G401 (cell line): Measurements from ENCODE around the gene GFI1B. TPM values are rescaled to one million over a fixed set of nuclear protein-coding genes. Genes with fewer than 3 reads are reported as not detected.
A peak's percentile ranks its signal among the peaks of the same experiment; 100 is the strongest.
"Not testable (repeated sequence)": the region's sequence is repeated elsewhere in the genome, so short reads cannot be mapped to it uniquely, and the experiment has no call there.

Experiments used
- DNase-seq: peaks from one replicate; pipeline ENCODE4 v3.0.0-alpha.2; 2015; ENCODE audit warnings: low spot score
- in situ Hi-C: cut with HindIII; loops from 2 replicates; pipeline ENCODE4 v1.10.0; 2016; ENCODE audit warnings: low sequenced_read_pairs, mixed read lengths
- total RNA-seq: library from RNA; depleted of rRNA; stranded (reverse); fragments of >200 nt; shearing (Covaris generic); gene quantifications from 2 replicates; pipeline ENCODE4 v1.2.3, GENCODE V29; 2014

Gene GFI1B
- total RNA-seq, 1 experiment from 2014 or later = 1.5 TPM

- DNase-seq = no peak
- in situ Hi-C loops = no loop called here
These were observed 17.5 kb upstream of the GFI1B start for GRCh38 chr9:132961002-132961401.

DNA sequence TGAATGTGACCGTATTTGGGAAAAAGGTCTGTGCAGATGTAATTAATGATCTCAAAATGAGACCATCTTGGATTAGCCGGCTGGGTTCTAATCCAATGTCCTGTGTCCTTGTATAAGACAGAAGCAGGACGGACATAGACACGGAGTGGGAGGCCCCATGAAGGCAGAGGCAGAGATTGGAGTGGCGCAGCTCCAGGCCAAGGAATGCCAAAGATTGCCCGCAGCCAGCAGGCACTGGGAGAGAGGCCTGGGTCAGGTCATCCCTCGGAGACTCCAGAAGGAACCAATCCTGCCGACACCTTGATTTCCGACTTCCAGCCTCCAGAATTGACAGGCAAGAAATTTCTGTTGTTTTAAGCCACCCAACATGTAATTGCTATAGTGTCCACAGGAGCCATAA is 13.0 kb upstream of the GFI1B start:
- DNase-seq = no peak
- in situ Hi-C loops = no loop called here

DNA sequence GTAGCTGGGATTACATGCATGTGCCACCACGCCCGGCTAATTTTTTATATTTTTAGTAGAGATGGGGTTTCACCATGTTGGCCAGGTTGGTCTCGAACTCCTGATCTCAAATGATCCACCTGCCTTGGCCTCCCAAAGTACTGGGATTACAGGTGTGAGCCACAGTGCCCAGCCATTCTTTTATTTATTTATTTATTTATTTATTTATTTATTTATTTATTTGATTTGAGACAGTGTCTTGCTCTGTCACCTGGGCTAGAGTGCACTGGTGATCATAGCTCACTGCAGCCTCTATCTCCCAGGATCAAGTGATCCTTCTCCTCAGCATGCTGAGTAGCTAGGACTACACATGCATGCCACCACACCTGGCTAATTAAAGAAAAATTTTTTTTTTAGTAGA is 10.6 kb upstream of the GFI1B start:
- DNase-seq, in situ Hi-C loops: not testable (repeated sequence)

- no peak for DNase-seq
- in situ Hi-C loops = no loop called here
These were observed 8.7 kb upstream of the GFI1B start for GRCh38 chr9:132969783-132970182.

DNA sequence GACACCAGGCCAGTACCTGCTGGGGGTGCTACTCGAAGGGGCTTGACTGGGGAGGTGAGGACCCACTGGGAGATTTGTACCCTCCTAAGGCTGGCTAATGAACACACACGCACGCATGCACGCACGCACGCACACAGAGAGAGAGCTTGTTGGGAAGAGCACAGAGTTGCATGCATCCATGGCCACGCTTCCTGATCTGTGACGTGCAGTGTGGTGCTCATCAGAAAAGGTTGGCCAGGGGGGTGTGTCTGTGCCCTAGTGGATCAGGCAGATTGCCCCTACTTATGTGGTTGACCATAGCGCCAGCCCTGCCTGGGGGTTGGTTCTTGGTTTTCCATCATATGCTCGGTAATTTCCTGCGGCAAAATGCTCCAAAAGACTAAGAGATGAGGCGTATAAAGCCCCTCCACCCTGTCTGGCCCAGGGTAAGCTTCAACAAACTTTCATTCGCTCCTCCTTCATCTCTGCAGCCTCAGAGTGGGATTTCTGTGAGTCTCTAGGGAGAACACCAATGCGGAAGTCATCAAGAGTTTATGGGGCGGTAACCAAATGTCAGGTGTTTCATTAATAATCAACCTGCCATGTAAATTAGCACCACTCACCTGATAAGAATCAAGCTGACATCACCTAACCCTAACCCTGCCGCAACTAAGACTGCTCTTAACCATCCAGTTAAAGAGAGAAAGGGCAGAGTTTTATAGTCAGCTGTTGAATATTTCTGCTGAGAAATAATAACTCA is 8.0 kb upstream of the GFI1B start:
- no peak for DNase-seq
- in situ Hi-C loops = no loop called here

DNA sequence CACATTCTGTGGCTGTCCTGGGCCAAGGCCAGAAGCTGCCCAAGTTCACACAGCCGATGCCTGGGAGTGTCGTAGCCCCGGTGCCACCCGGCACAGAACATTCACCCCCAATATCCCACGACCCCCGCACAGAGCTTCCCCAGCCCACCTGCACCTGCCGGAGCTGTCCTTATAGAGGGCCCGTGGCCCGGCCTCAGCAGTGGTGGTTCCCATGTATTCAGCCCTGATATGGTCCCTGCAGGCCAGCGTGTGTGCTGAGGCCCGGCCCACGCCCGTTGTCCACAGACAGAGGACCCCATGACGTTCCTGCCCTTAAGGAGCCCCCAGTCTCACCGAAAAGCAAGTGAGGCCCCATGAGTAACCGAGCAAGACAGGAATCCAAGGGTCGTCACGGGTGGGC is 5.3 kb upstream of the GFI1B start:
- DNase-seq = no peak

DNA sequence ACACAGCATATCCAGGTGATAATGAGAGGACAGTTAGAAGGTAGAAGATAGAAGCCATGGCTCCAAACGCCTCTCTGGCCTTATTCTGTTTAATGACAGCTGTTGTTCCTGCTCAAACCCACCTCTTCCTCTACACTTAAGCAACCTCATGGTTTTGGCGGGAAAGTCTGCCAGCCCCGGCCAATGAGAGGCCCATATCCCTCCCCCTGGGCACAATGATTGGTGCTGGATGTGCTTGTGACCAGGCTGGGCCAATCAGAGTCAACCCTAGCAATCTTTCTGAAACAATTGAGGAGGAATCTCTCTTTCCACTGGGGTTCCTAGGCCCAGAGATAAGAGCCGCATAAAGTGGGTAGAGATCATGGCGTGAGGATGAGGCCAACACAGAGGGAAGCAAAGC is 4.8 kb upstream of the GFI1B start:
- peak; percentile 23 for DNase-seq
- in situ Hi-C loops = no loop called here

More for the DNA sequence above, 5.3 kb upstream of the GFI1B start:
- in situ Hi-C loops = no loop called here

DNA sequence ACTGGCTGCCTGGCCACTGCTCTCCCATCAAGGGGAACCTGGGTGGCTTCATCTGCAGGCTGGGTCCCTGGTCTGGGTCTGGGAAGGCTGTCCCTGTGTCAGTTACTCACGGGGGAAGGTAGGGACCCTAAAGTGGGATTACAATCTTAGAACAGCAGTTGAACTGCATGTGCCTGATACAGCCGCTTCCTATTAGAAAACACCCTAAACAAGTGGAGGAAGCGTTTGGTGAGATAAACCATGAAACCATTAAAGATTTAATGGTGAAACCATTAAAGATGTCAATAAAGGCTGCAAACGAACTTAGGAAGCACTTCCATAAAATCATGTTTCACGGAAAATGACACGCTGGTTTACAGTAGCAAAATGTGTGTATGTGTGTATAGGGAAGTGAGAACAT is 2.5 kb upstream of the GFI1B start:
- DNase-seq = no peak
- in situ Hi-C loops = no loop called here

- no peak for DNase-seq
- in situ Hi-C loops = no loop called here
These were observed 1.9 kb upstream of the GFI1B start for GRCh38 chr9:132976571-132976970.

DNA sequence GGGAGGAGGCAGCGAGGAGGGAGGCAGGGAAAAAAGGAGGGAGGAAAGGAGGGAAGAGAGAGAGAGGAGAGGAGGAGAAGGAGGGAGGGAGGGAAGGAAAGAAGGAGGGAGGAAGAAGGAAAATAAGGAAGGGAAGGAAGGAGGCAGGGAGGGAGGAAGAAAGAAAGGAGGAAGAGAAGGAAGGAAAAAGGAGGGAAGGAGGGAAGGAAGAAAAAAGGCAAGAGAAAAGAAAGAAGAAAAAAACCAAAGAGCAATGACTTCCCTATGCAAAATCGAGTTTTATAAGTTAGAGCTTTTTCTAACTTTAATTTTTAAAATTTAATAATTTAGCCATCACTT is 413 bp upstream of the GFI1B start:
- in situ Hi-C loops = no loop called here
- DNase-seq = no peak

DNA sequence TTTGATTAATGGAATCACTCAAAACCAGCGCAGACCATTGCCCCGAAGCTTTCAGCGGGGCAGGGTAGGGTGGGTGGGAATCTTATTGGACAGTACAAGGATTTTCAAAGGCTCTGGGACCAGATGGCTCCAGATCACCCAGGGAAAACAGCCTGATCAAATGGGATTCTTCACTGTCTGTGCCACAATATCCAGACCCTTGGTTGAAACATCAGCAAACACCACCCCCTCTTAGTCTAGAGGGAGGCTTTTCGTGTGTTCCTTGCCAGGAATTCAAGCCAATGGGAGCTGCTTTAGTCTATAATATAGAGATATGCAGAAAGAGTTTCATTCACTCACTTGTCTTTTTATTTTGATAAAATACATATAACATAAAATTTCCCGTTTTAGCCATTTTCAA is 1.7 kb downstream of the GFI1B start:
- in situ Hi-C loops = no loop called here
- no peak for DNase-seq

DNA sequence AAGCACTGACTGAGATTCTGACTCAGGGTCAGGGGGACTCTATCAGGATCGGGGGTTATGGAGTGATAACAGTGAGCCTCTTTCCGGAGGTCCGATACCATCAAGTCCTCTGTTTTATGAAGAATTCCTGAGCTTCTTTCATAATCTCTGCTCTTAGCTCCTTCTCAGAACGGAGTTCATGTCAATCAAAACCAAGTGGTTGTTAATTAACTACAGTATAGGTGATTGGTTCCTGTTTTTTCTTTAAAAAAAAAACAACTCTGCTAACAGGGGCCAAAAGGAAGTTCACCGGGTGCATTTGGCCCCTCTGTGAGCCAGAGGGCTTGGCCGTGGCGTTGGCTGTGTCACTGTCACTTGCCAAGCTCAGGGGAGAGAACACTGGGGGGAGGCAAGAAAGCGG is 4.0 kb downstream of the GFI1B start:
- in situ Hi-C loops = no loop called here

DNA sequence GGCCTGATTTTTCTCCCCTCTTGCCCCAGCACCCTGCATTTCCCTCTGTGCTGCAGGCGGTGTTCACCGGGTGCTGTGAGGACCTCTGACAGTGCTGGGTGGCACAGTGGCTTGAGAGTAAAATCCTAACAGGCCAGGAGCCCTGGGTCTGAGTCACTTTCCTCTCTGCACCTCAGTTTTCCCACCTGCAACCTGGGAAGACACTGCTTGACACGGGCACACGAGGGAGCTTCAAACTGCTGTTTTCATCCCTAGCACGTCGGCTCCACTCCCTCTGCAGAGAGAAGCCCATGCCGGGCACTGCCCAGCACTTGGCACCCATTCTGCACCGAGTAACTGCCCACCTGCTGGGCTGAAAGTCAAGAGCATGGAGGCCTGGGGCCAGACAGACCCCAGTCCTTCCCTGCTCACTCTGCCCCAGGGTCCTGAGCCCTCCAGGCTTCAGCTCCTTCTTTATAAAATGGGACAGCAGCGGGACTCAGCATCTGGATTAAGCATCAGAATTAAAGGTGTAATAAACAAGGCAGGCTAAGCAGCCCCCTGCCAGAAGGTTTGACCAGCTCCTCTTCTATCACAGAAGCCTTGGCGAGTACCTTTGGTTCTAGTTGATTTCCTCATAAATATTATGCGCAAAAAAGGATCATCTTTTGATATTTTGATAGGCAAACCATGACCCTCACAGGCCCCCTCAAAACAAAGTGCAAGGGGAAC is 5.2 kb downstream of the GFI1B start:
- in situ Hi-C loops = no loop called here
- DNase-seq = no peak

More for the DNA sequence above, 4.0 kb downstream of the GFI1B start:
- no peak for DNase-seq

DNA sequence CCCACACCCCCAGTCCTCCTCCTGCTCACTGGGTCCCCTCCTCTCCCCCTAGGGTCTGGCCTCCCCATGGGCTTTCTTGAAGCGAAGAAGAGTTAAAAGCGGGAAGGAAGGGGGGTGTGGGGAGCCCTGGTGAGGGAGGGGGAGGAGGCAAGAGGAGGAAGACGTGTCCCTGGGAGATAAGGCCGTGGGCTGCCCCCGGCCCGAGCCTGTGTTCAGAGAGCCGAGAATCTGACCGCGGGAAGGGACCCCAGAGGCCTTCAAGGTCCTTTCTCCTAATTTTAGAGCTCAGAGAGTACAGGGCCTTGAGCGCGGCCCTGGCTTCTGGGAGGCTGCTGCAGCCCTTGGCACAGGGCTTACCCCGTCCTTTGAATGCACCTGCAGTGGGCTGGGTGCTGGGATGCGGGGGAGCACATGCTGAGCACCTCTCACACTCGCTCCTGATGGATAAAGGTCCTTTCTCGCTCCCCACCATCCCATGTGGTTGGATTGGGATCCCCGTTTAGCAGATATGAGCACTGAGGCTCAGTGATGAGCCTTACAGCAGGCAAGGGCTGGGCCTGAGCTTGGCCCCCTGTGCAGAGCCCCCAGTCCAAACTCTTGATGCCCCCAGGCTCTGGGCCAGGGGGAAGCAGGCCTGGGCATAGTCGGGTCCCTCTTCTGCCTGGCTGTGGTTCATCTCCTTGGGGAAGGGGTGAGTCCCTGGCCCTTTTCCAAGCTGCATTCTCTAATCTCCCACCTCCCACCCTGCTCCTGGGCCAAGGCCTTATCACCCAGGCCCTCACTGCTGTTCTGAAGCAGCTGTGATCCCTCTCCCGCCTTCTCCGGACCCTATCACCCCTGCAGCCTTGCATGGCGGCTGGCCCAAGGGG is 5.9 kb downstream of the GFI1B start:
- in situ Hi-C loops = no loop called here
- no peak for DNase-seq

- in situ Hi-C loops = no loop called here
- DNase-seq = no peak
These were observed 6.5 kb downstream of the GFI1B start for GRCh38 chr9:132985071-132985350.

- in situ Hi-C loops = no loop called here
- DNase-seq = no peak
These were observed 7.0 kb downstream of the GFI1B start for GRCh38 chr9:132985489-132985888.

GRCh38 chr9:132986114-132986513 is 7.6 kb downstream of the GFI1B start:
- in situ Hi-C loops = no loop called here
- no peak for DNase-seq

DNA sequence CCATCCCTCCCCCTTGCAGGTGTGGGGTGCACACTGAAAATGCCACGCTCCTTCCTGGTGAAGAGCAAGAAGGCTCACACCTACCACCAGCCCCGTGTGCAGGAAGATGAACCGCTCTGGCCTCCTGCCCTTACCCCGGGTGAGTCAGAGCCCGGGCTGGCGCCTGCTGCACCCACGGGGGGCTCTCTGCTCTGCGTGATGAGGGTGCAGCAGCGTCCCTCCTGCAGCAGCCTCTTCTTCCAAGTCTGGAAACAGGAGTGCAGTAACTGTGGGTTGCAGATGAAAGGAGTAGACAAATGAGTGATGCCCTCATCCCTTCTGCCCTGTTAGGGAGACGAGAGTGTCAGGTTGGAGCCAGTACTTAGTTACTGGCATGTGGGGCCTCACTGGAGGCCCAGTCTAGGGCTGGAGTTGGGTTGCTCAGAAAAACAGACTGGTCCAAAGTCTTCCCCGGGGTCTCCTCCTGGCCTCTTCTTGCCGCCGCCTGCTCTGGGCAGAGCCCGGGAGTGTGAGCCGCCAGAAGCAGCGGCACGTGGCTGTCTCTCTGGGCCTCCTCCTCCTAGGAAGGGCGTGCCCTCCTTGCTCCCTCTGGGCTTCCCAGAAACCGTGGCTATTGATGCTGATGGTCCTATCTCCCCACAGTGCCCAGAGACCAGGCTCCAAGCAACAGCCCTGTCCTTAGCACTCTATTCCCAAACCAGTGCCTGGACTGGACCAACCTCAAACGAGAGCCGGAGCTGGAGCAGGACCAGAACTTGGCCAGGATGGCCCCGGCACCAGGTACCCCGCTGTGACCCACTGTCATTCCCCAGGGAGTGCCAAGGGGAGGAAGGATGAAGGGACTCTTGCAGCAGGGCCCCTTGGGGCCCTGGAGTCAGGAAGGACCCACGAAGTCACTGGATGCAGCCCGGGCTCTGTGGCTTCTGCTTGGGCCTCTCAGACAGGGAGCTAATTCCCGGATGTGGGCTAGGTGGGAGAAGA is 8.4 kb downstream of the GFI1B start:
- in situ Hi-C loops = no loop called here
- no peak for DNase-seq
